HEK293 (cell line): Measurements from ENCODE around the gene MUTYH.

Source experiments
- CTCF ChIA-PET: fragments of 350-600 bp; formaldehyde crosslinking; extraction: SDS; loops from one replicate; lab custom pipeline; 2021; ENCODE audit warnings: antibody characterized with exemption; lab: Yijun Ruan, JAX
- POLR2A ChIA-PET: fragments of 300-600 bp; formaldehyde crosslinking; extraction: SDS; loops from one replicate; lab custom pipeline; 2020; ENCODE audit warnings: antibody characterized with exemption, inconsistent platforms; lab: Yijun Ruan, JAX
- H3K27ac ChIP-seq: fragments of 200-500 bp; sonication (Bioruptor generic); 2 replicates; pipeline ENCODE4 v1.5.1; 2014; ENCODE audit warnings: low read depth, low read length, control low read depth, inconsistent platforms; ENCODE audit errors: extremely low read depth
- H3K36me3 ChIP-seq, 2 experiments: fragments of 200-500 bp in 1 of 2; sonication (Bioruptor generic) in 1 of 2; 1 replicate in 1 of 2; 2 replicates in 1 of 2; pipeline ENCODE4 v1.5.1; 2014 to 2017; ENCODE audit warnings: inconsistent platforms in 2 of 2, low read length in 2 of 2; ENCODE audit not compliant: control insufficient read depth in 2 of 2, insufficient read depth in 1 of 2
- H3K4me1 ChIP-seq: fragments of 200-500 bp; sonication (Bioruptor generic); 2 replicates; pipeline ENCODE4 v1.5.1; 2014; ENCODE audit warnings: mild to moderate bottlenecking, low read length, inconsistent platforms; ENCODE audit not compliant: control insufficient read depth, insufficient read depth
- H3K4me3 ChIP-seq: 2 replicates; pipeline ENCODE4 v1.5.1; 2011; ENCODE audit warnings: low read depth, mild to moderate bottlenecking, control low read depth, low read length, moderate library complexity
- H3K9me3 ChIP-seq: fragments of 200-500 bp; sonication (Bioruptor generic); 2 replicates; pipeline ENCODE4 v1.5.1; 2014; ENCODE audit warnings: low read depth, low read length, inconsistent platforms; ENCODE audit not compliant: control insufficient read depth, insufficient read depth
- HIC1 ChIP-seq: fragments of 450-650 bp; formaldehyde crosslinking; IDR thresholded peaks from 2 replicates; pipeline ENCODE4 v1.5.1; 2016; ENCODE audit warnings: missing biosample characterization, missing genetic modification characterization
- KLF1 ChIP-seq: fragments of 450-650 bp; formaldehyde crosslinking; IDR thresholded peaks from 2 replicates; pipeline ENCODE4 v1.5.1; 2016; ENCODE audit warnings: missing biosample characterization, missing genetic modification characterization
- MZF1 ChIP-seq: fragments of 450-650 bp; formaldehyde crosslinking; IDR thresholded peaks from 2 replicates; pipeline ENCODE4 v1.5.1; 2017; ENCODE audit warnings: missing biosample characterization, missing genetic modification characterization, borderline replicate concordance
- PRDM1 ChIP-seq: fragments of 450-650 bp; formaldehyde crosslinking; IDR thresholded peaks from 2 replicates; pipeline ENCODE4; 2016; ENCODE audit warnings: missing biosample characterization, missing genetic modification characterization
- RBAK ChIP-seq: fragments of 450-650 bp; formaldehyde crosslinking; IDR thresholded peaks from 2 replicates; pipeline ENCODE4 v1.5.1; 2016; ENCODE audit warnings: missing biosample characterization, missing genetic modification characterization
- REPIN1 ChIP-seq: fragments of 450-650 bp; formaldehyde crosslinking; IDR thresholded peaks from 2 replicates; pipeline ENCODE4 v1.5.1; 2017; ENCODE audit warnings: missing biosample characterization, missing genetic modification characterization, low read depth
- SP2 ChIP-seq: fragments of 450-650 bp; formaldehyde crosslinking; IDR thresholded peaks from 2 replicates; pipeline ENCODE4 v1.5.1; 2016; ENCODE audit warnings: missing biosample characterization, missing genetic modification characterization
- YY2 ChIP-seq: fragments of 450-650 bp; formaldehyde crosslinking; IDR thresholded peaks from 2 replicates; pipeline ENCODE4 v1.5.1; 2016; ENCODE audit warnings: missing biosample characterization, missing genetic modification characterization
- ZBTB1 ChIP-seq: fragments of 450-650 bp; formaldehyde crosslinking; IDR thresholded peaks from 2 replicates; pipeline ENCODE4 v1.5.1; 2016; ENCODE audit warnings: missing biosample characterization, missing genetic modification characterization
- ZBTB17 ChIP-seq: fragments of 450-650 bp; formaldehyde crosslinking; IDR thresholded peaks from 2 replicates; pipeline ENCODE4 v1.5.1; 2016; ENCODE audit warnings: missing biosample characterization, missing genetic modification characterization
- ZFP41 ChIP-seq: fragments of 450-650 bp; formaldehyde crosslinking; IDR thresholded peaks from 2 replicates; pipeline ENCODE4 v1.5.1; 2016; ENCODE audit warnings: missing biosample characterization, missing genetic modification characterization, borderline replicate concordance
- ZNF10 ChIP-seq: fragments of 450-650 bp; formaldehyde crosslinking; IDR thresholded peaks from 2 replicates; pipeline ENCODE4 v1.5.1; 2017; ENCODE audit warnings: missing biosample characterization, missing genetic modification characterization
- ZNF146 ChIP-seq: fragments of 450-650 bp; formaldehyde crosslinking; IDR thresholded peaks from 2 replicates; pipeline ENCODE4 v1.5.1; 2016; ENCODE audit warnings: missing biosample characterization, missing genetic modification characterization
- ZNF239 ChIP-seq: fragments of 450-650 bp; formaldehyde crosslinking; IDR thresholded peaks from 2 replicates; pipeline ENCODE4 v1.5.1; 2016; ENCODE audit warnings: missing biosample characterization, missing genetic modification characterization
- ZNF24 ChIP-seq: fragments of 450-650 bp; formaldehyde crosslinking; IDR thresholded peaks from 2 replicates; pipeline ENCODE4 v1.5.1; 2016; ENCODE audit warnings: missing biosample characterization, missing genetic modification characterization
- ZNF391 ChIP-seq: fragments of 450-650 bp; formaldehyde crosslinking; IDR thresholded peaks from 2 replicates; pipeline ENCODE4 v1.5.1; 2016; ENCODE audit warnings: low read depth, missing biosample characterization, missing genetic modification characterization, borderline replicate concordance
- ZNF398 ChIP-seq: fragments of 450-650 bp; formaldehyde crosslinking; IDR thresholded peaks from 2 replicates; pipeline ENCODE4 v1.5.1; 2017; ENCODE audit warnings: missing biosample characterization, missing genetic modification characterization
- ZNF549 ChIP-seq: fragments of 450-650 bp; IDR thresholded peaks from 2 replicates; pipeline ENCODE4 v1.5.1; 2018; ENCODE audit warnings: missing biosample characterization, missing genetic modification characterization, mild to moderate bottlenecking, inconsistent platforms, moderate library complexity
- ZNF561 ChIP-seq: fragments of 450-650 bp; IDR thresholded peaks from 2 replicates; pipeline ENCODE4 v1.5.1; 2018; ENCODE audit warnings: missing biosample characterization, missing genetic modification characterization, borderline replicate concordance
- ZNF585B ChIP-seq: fragments of 450-650 bp; formaldehyde crosslinking; IDR thresholded peaks from 2 replicates; pipeline ENCODE4 v1.5.1; 2016; ENCODE audit warnings: missing biosample characterization, missing genetic modification characterization
- ZNF704 ChIP-seq: fragments of 450-650 bp; formaldehyde crosslinking; IDR thresholded peaks from 2 replicates; pipeline ENCODE4 v1.5.1; 2016; ENCODE audit warnings: missing biosample characterization, missing genetic modification characterization
- ZXDB ChIP-seq: fragments of 450-650 bp; formaldehyde crosslinking; IDR thresholded peaks from 2 replicates; pipeline ENCODE4 v1.5.1; 2016; ENCODE audit warnings: missing biosample characterization, missing genetic modification characterization

The MUTYH gene

GRCh38 chr1:45317166-45317565, 23.1 kb downstream of the MUTYH start:
- Histone ChIP-seq H3K4me3 (no peak overlapping the region), H3K4me1 (no peaks in the 10 kb centered on the region), H3K9me3 (no peaks in the 10 kb centered on the region), H3K36me3 (no peaks in the 10 kb centered on the region), H3K27ac (no peak overlapping the region)
- TF ChIP-seq ZNF391 (tag by site-specific recombination) (no peak), SP2 (tag by site-specific recombination) (no peak), ZNF704 (tag by site-specific recombination) (no peak), ZNF585B (tag by site-specific recombination) (no peak), YY2 (no peak), ZNF398 (tag by site-specific recombination) (no peak), KLF1 (tag by site-specific recombination) (no peak), PRDM1 (tag by site-specific recombination) (no peak), MZF1 (tag by site-specific recombination) (no peak), ZNF549 (tag by site-specific recombination) (no peak), ZXDB (tag by site-specific recombination) (no peak), ZFP41 (tag by site-specific recombination) (no peak), ZBTB17 (tag by site-specific recombination) (no peak), ZNF239 (tag by site-specific recombination) (no peak), REPIN1 (no peak), ZBTB1 (no peak), ZNF24 (tag by site-specific recombination) (no peak), ZNF561 (tag by site-specific recombination) (no peak), ZNF10 (tag by site-specific recombination) (no peak)
- ChIA-PET CTCF (interaction anchor here (0.6 to 1.2 kb wide), 3 partner anchors 17 to 287 kb away, joined by 3 to 5 read pairs (median 3); no protein-coding TSS in a partner anchor), POLR2A (no interaction called here)

GRCh38 chr1:45314266-45314665, 26.0 kb downstream of the MUTYH start:
- ChIA-PET POLR2A (interaction anchor here (1.1 to 1.9 kb wide), 2 partner anchors 11 to 26 kb away, joined by 6 to 11 read pairs; partner anchors contain the start of genes MUTYH and TOE1), CTCF (interaction anchor here (0.6 to 1.0 kb wide), 5 partner anchors 9 to 390 kb away, joined by 3 to 4 read pairs (median 3); partner anchors contain the start of gene TESK2)
- Histone ChIP-seq H3K27ac (no peak overlapping the region), H3K36me3 (no peaks in the 10 kb centered on the region), H3K9me3 (no peaks in the 10 kb centered on the region), H3K4me3 (no peak overlapping the region), H3K4me1 (no peaks in the 10 kb centered on the region)
- TF ChIP-seq RBAK (tag by site-specific recombination) (no peak), ZBTB17 (tag by site-specific recombination) (no peak)

- Histone ChIP-seq H3K4me1 (peaks cover 5% of the 10 kb centered on the region; the same call in 1 of the 2 replicates), H3K4me3 (no peak overlapping the region)
These were observed 33.3 kb downstream of the MUTYH start for GRCh38 chr1:45306905-45307304.

More at GRCh38 chr1:45306905-45307304, 33.3 kb downstream of the MUTYH start:
- TF ChIP-seq ZNF146 (tag by site-specific recombination) = no peak
- TF ChIP-seq HIC1 (tag by site-specific recombination) = no peak
- TF ChIP-seq ZNF704 (tag by site-specific recombination) = no peak
- Histone ChIP-seq H3K36me3 (no peaks in the 10 kb centered on the region), H3K9me3 (no peaks in the 10 kb centered on the region), H3K27ac (no peak overlapping the region)
- ChIA-PET CTCF (interaction anchor here (0.6 to 1.3 kb wide), 3 partner anchors 8 to 371 kb away, joined by 3 read pairs; no protein-coding TSS in a partner anchor), POLR2A (interaction anchor here (0.6 to 1.3 kb wide), 2 partner anchors 295 to 492 kb away, joined by 3 read pairs; partner anchors contain the start of genes HECTD3 and UROD)
